ENCODE measurements around the gene DCAF4. TPM values are rescaled to one million over a fixed set of nuclear protein-coding genes. Genes with fewer than 3 reads are reported as not detected.

Gene DCAF4
- total RNA-seq, 6 experiments from 2014 or later = 5.8 to 13.6 (median 10.5) TPM

- Histone ChIP-seq H3K9me3 (no peaks in the 10 kb centered on the region), H3K4me3 (no peak overlapping the region), H3K27me3 (no peaks in the 10 kb centered on the region), H3K4me1 (no peaks in the 10 kb centered on the region), H3K36me3 (no peaks in the 10 kb centered on the region), H3K27ac (no peak overlapping the region)
- 71% methylated on average over 8 of the region's 9 CpGs for WGBS (ENCODE audit: insufficient coverage, low coverage, low lambda C conversion rate, missing lambda C conversion rate)
- TF ChIP-seq, protein P1, sequence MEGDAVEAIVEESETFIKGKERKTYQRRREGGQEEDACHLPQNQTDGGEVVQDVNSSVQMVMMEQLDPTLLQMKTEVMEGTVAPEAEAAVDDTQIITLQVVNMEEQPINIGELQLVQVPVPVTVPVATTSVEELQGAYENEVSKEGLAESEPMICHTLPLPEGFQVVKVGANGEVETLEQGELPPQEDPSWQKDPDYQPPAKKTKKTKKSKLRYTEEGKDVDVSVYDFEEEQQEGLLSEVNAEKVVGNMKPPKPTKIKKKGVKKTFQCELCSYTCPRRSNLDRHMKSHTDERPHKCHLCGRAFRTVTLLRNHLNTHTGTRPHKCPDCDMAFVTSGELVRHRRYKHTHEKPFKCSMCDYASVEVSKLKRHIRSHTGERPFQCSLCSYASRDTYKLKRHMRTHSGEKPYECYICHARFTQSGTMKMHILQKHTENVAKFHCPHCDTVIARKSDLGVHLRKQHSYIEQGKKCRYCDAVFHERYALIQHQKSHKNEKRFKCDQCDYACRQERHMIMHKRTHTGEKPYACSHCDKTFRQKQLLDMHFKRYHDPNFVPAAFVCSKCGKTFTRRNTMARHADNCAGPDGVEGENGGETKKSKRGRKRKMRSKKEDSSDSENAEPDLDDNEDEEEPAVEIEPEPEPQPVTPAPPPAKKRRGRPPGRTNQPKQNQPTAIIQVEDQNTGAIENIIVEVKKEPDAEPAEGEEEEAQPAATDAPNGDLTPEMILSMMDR (IDR thresholded peaks at IDR 0.05) = no peak
- no peak for TF ChIP-seq POLR2A (IDR thresholded peaks at IDR 0.05)
- ATAC-seq = no peak
- intact Hi-C loops (cut with DNase I) = no loop called here
- DNase-seq = no peak
These were observed 9.0 kb upstream of the DCAF4 start for GRCh38 chr14:72917094-72917802.

GRCh38 chr14:72920008-72920407 is 6.3 kb upstream of the DCAF4 start:
- 78% methylated on average over 2 of the region's 2 CpGs for WGBS (ENCODE audit: insufficient coverage, low coverage, low lambda C conversion rate, missing lambda C conversion rate)
- no peak overlapping the region for H3K27ac ChIP-seq

DNA sequence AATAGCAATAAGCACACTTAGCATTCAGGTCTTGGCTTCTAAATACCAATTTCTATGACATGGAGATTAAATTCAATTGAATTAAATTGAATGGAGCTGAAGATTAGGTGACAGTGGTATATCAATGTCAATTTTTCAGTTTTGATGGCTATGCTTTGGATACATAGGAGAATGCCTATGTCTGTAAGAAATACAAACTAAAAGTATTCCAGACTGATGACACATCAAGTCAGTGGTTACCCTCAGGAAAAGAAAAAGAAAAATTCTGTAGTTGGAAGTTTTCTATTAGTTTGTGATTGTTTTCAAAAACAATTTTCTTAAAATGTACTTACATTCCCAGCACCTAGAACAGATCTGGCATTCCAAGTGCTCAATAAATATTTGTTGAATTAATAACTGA is 4.9 kb upstream of the DCAF4 start:
- no peak for ATAC-seq
- TF ChIP-seq POLR2A (IDR thresholded peaks at IDR 0.05) = no peak
- TF ChIP-seq, protein P1 (IDR thresholded peaks at IDR 0.05) = no peak
- Histone ChIP-seq H3K27ac (no peak overlapping the region), H3K36me3 (no peaks in the 10 kb centered on the region), H3K9me3 (no peaks in the 10 kb centered on the region), H3K27me3 (no peaks in the 10 kb centered on the region), H3K4me3 (no peak overlapping the region), H3K4me1 (no peaks in the 10 kb centered on the region)
- intact Hi-C loops (cut with DNase I) = no loop called here
- no peak for DNase-seq

More at GRCh38 chr14:72920008-72920407, 6.3 kb upstream of the DCAF4 start:
- H3K4me1 ChIP-seq = no peaks in the 10 kb centered on the region
- DNase-seq (no peak), ATAC-seq (no peak)
- TF ChIP-seq, protein P1 (IDR thresholded peaks at IDR 0.05) = no peak
- TF ChIP-seq POLR2A (IDR thresholded peaks at IDR 0.05) = no peak
- H3K4me3 ChIP-seq = no peak overlapping the region
- H3K9me3 ChIP-seq = no peaks in the 10 kb centered on the region
- intact Hi-C loops (cut with DNase I) = no loop called here
- H3K27me3 ChIP-seq = no peaks in the 10 kb centered on the region
- H3K36me3 ChIP-seq = no peaks in the 10 kb centered on the region

DNA sequence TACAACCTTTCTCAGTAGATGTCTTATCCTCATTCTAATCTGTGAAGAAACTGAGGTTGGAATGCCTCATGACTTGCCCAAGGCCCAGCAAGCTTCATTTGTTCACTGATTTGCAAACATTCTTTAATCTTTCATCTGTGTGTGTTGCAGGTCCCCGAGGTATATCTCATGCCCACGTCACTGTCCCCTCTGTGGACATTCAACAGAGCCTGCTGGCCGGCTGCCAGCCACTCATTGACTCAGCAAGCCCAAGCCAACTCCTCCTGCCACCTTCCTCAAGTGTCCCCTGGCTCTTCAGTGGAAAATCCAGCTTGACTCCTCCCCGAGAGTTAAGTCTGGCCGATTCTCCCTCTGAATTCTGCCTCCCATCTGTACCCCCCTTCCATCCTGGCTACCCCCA is 1.9 kb upstream of the DCAF4 start:
- H3K4me1 ChIP-seq = no peaks in the 10 kb centered on the region
- no peaks in the 10 kb centered on the region for H3K9me3 ChIP-seq
- H3K4me3 ChIP-seq = no peak overlapping the region
- no peak for ATAC-seq
- intact Hi-C loops (cut with DNase I) = no loop called here
- H3K36me3 ChIP-seq = no peaks in the 10 kb centered on the region
- H3K27me3 ChIP-seq = no peaks in the 10 kb centered on the region
- 41% methylated on average over 5 of the region's 5 CpGs for WGBS (ENCODE audit: insufficient coverage, low coverage, low lambda C conversion rate, missing lambda C conversion rate)
- peak in 1 of 3 donors; percentile 42 for DNase-seq
- no peak overlapping the region for H3K27ac ChIP-seq
- no peak for TF ChIP-seq POLR2A (IDR thresholded peaks at IDR 0.05)
- TF ChIP-seq, protein P1 (IDR thresholded peaks at IDR 0.05) = no peak
